Inferior parietal cortex (tissue), 1 donor: ENCODE results near the gene RAB7B.

Experiments
- DNase-seq: peaks from one replicate; pipeline ENCODE4 v3.0.0-alpha.2; 2016; ENCODE audit errors: extremely low spot score

The RAB7B gene

GRCh38 chr1:205948886-205949285 lies 54.3 kb downstream of the RAB7B start:
- no peak for DNase-seq

DNA sequence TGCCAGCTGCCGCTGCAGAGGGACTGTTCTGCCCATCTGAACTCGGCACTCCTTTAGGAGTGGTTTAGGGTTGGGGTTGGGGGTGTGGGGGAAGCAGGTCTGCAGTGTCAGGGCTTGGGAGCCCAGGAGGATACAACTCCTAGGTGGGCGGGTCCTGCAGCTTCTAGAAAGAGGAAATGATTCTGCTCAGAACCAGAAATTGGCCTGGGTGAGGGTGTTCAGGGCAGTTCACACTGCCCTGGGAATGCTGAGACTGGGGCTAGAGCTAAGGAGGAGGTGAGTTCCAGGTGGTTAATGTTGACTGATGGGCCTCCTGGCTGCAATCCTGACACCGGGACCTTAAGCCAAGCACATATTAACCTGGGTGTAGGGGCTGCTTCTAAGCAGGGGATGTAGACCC lies 55.2 kb downstream of the RAB7B start:
- DNase-seq, result no peak

- no peak for DNase-seq
Observed at GRCh38 chr1:205947024-205947423, 56.2 kb downstream of the RAB7B start.

DNA sequence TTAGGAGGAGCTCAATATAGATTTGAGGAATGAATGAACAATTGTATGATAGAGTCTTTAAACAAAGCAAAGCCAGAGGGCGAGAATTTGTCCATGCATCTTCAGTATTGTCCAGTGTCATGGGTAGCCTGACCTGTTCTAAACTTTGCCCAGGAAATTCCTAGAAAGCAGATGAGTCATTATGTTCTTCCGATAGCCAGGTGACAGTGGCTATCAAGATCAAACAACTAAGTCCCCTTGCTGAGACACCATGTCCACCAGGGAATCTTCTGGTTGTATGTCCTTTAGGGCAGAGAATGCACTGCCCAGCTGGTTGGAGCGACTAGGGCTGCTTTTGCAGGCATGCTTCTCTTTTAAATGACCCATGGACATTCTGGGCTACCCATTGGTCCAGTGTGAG lies 58.1 kb downstream of the RAB7B start:
- no peak for DNase-seq

DNA sequence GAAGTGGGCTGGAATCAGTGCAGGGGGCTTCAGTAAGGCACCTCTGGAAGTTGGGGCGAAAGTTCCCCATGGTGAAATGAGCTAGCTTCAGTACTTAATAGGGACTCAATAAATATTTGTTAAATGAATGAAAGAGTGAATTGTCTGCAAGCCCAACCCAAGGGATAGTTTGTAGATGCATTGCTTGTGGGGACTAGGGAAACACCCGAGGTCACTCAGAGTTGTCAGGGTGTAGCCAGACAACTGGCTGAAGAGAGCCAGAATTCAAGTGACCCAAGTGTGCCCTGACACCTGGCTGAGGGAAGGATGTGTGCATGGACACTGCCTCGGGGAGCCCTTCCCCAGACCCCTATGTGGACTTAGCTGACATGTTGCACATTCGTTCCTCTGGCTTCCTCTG lies 58.7 kb downstream of the RAB7B start:
- DNase-seq, result no peak

- DNase-seq, result no peak
Observed at GRCh38 chr1:205943245-205943644, 60.0 kb downstream of the RAB7B start, which contains the start of gene SLC26A9. TSS of gene SLC26A9 (minus strand) at chr1:205943456. CDS start at chr1:205935820, 7,636 bp downstream.

DNA sequence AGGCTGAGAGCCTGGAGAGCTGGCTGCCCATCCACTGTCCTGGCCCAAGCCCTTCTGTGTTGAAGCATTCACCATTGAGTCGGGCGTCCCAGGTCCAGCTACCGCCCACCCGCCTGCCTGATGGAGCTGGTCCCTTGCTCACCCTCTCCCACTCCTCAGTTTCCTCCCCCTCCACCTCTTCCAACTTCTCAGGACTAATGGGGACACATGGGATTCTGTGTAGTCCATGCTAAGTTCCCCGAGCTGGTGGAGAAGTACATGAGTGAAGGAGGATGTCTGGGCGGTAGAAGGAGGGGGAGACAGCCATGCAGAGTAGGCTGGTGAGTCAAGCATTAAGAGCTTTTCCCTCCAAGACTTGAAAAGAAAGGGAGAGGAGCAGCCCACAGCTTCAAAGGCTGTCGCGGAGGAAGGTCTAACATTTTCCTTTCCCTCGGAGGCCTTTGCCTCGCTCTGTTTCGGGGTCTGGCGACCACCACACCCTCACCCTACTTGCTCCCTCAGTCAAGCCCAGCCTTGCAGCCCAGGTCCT lies 60.5 kb downstream of the RAB7B start:
- no peak for DNase-seq

- no peak for DNase-seq
Observed at GRCh38 chr1:205940710-205941109, 62.5 kb downstream of the RAB7B start.

DNA sequence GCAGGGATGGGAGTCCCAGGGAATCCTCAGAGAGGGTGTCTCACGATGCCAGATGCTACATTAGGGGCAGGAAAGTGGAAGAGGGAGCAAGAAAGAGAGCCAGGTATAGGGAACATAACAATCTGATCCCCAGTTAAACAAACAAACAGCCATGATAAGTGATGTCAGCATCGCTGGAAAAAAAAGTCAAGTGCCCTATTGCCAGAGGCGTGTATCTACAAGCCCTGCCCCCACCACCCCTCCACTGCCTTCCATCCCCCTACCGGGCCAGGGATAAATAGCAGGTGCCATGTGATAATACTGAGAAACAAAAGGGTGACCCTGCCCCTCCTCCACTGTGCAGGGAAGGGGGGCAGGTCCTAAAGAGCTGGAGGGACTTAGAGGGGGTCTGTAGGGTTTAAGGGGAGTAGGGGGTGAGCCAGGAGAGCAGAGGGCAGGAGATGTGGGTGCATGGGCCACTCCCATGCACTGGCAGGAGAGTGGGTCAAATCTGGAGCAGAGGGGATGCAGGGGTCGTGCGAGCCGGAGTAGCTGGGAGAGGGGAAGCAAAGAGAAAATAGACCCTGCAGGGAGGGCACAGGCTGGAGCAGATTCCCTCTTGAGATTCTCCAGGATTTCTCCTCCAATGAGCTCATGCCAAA lies 63.4 kb downstream of the RAB7B start:
- no peak for DNase-seq

- no peak for DNase-seq
Observed at GRCh38 chr1:205938682-205939081, 64.5 kb downstream of the RAB7B start.

DNA sequence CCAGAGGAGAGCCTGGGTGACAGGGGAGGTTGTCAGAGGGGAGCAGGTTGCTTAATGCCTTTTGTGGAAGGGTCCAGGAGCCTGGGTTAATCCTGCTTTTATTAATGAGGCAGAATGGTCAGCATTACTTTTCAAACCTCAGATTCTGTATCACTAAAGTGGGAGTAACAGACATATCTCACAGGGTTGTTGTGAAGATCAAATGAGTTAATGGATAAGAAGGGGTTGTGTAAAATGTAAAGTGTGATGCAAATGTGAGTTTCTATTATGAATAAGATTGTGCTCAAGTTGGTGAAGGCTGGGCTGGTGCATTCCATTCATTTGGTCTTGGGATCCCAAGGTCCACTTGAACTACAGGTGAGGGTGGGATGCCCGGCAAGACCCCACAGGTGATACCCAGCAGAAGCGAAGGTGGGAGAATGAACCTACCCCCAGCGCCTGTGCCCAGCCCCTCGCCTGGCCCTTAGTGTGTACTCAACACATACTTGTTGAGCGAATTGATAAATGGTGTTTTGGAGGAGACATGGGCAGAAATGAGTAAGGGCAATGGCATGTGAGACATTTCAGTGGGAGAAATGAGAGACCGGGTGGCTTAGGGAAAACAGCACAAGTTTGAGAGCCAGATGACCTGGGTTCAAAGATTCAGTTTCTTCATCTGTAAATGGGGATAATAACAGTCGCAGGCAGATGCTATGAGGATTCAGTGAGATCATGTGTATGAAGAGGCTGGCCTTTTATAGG lies 66.2 kb downstream of the RAB7B start:
- DNase-seq, result no peak

DNA sequence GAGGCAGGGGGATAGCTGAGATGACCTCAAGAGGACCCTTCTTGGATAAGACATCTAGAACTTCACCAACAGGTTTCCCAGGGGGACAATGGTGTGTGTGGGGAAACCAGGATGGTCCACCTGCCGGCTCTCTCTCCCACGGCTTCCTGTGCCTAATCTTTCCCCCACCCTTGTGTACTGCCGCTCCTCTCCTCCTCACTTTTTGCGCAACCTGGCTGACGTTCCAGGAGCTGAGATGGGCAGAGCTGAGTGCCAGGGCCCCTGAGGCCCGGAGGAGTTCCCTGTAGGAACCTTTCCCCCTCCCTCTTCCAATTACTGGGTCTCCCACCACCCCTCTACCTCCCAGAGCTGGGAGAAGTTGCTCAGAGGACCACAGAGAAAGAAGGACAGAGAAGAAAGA lies 66.9 kb downstream of the RAB7B start:
- DNase-seq, result no peak

DNA sequence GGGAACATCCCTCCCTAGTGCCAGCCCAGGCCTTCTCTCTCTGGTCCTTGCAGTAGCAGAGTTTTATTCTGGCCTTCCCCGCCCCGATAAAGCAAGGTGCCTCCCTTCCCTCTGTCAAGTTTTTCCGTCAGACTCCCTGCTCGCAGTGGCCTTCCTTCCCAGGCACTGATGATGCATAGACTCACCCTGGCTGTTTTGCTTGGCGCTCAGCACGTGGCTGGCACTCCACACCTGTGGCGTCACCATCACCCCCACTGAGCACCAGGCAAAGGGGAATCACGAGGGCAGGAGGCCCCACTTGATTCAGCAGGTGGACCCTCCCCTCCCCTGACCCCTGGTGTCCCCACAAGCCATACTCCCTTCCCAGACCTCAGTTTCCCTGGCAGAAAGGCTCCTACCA lies 67.3 kb downstream of the RAB7B start:
- no peak for DNase-seq

DNA sequence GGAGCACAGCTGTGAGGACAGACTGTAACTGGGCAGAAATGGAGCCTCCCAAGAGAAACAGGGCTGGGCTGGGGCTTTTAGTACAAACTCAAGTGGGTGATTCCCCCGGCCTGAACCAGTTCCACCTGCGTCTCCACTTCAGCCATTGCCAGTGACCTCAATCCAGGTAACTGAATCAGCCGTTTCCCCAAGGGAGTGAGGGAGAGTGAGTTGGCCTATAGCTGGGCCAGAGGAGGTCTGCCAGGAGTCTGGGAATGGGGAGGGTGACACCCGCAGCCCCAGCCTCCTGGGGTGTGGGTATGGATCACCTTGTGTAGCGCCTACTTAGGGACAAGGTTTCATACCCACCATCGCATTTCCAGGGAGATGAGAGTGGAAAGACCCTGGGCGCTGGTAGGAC lies 68.4 kb downstream of the RAB7B start:
- no peak for DNase-seq

DNA sequence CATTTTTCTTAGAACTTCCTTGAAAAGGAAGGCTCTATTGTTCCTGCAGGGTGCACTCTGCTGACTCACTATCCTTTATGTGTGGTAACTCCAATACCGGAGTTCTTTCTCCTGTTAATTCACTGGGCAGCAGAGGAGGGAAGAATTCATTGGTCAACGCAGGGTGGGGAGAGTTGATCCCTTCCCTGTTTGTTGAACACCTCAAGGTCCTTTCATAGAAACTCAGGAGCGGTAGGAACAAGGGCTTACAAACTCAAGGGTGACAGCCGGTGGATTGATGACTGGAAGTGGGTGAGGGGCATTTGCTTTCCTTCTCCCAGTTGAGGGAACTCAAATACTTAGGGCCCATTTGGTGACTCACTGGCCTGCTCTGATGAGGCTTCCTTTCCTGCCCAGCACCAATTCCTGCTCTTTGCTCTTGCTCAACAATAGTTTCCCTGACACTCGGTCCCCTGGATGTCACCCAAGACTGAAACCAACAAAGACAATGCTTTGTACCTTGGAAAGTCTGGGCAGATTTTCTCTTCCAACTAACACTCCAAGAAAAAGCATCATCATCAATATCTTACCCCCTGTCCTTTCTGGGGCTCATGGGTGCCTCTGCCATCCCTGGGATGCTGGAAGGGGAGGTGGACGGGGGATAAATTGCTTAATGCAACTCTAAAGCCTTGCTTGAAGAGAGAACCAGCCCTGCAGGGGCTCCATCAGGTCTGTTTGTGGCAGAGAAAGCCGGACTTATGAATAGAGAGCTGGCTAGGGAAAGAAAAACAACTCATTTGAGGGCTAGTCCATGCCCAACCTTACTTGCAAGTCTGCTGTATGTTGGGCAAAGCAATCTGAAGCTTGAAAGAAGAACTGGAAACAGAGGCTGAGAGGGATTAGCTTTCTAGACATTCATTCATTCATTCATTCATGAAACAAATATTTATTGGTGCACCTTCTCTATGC lies 69.2 kb downstream of the RAB7B start:
- DNase-seq, result no peak

- no peak for DNase-seq
Observed at GRCh38 chr1:205932776-205933175, 70.4 kb downstream of the RAB7B start.

DNA sequence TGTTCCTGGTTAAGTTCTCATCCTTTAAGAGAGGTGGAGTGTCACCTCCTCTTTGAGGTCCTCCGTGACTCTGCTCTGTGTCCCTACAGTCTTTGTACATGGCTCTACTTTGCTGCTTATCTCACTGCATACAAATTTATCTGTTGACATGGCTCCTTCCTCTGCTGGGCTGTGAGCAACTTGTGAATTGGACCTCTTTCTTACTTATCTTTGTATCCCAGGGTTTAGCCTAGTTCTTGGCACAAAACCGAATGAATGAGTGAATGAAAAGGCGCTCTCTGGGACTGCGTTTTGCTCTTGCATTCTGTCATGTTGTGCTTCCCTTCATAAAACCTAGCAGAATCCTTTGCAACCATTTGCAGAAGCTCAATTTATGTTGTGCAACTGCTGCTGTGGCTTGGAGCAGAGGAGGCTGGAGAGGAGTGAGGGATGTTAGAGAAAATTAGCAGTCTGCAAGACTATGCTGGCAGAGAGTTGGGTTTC lies 72.4 kb downstream of the RAB7B start:
- peak; percentile 54 for DNase-seq

- no peak for DNase-seq
Observed at GRCh38 chr1:205930195-205930577, 73.0 kb downstream of the RAB7B start.

- DNase-seq, result no peak
Observed at GRCh38 chr1:205929496-205930194, 73.5 kb downstream of the RAB7B start.

- DNase-seq, result peak; percentile 91
Observed at GRCh38 chr1:205928317-205928716, 74.9 kb downstream of the RAB7B start.

DNA sequence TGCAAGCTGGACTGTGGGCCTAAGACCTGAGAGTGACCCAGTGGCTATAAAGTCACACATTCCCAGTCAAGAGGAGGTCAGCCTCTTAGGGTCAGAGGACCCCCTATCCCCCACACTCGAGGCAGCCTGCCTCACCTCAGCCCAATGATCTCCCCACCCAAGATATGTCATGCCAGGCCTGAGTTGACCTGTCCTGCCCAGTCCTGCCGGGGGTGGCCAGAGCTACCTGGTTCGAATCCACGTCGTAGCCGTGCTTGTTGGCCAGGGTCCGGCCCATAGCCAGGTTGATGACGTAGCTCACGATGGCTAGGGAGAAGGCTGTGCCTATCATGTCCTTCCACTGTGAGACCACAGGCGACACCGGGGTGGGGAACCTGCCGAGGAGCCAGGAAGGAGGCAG lies 75.5 kb downstream of the RAB7B start:
- DNase-seq, result no peak
